HG02798 (cell line): ENCODE results near the gene BBX.

Source experiments
- ATAC-seq: cut with Tn5 transposase; IDR thresholded peaks from one replicate; pipeline ENCODE4 v1.9.1; 2021; ENCODE audit warnings: mild to moderate bottlenecking; ENCODE audit not compliant: unreplicated experiment, poor library complexity

The BBX gene

GRCh38 chr3:107781253-107781652 lies 258.5 kb downstream of the BBX start:
- ATAC-seq, result no peak

DNA sequence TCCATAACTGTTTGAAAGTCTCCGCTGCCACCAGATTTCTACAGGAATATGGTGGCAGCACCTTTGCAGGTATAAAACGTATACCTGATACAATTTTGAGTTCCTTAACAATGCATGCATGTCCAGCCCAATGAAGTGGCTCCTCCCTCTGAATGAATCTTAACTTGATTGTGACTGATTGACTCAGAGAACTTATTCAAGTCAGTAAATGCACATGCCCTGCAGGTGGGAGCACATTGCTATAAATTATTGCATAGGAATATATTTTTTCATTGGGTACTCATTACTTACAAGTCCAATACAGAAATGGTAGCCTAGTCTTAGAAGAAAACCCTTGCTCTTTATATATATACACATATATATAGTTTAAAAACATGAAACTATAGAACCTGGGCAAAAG lies 259.3 kb downstream of the BBX start:
- no peak for ATAC-seq

DNA sequence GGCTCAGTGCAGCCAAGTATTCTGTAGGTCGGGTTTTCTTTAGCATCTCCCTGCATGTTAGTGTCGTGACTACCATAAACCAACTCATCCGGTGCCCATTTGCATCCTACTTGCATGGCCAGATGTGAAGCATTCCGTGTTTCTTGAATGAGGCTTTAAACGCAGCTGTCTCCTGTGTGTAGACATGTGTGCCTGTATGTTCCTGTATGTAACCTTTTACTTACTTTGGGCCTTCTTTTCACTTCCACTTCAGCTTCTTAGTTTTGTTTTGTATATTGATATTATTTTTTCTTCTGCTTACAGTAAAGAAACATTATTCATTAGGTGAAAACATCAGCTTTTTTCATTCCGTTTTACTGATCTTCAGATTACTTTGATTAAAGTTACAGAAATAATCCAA lies 267.9 kb downstream of the BBX start:
- no peak for ATAC-seq

DNA sequence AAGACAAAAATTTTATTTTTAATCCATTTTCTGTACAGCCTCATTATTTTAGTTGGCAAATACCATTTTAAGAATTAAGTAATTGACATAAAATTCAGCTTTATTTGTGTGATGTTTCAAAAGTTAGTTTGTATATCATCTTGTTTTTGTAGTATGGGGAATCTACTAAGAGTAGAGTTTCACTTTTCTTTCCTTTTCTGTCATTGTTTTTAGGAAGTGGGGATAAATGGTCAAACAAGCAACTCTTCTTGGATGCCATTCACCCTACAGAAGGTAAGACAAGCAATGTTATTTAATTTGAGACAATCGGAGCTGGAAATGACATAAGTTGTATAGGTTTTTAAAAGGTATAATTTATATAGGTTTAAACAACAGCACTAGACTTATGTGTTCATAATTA lies 268.3 kb downstream of the BBX start:
- ATAC-seq, result no peak

DNA sequence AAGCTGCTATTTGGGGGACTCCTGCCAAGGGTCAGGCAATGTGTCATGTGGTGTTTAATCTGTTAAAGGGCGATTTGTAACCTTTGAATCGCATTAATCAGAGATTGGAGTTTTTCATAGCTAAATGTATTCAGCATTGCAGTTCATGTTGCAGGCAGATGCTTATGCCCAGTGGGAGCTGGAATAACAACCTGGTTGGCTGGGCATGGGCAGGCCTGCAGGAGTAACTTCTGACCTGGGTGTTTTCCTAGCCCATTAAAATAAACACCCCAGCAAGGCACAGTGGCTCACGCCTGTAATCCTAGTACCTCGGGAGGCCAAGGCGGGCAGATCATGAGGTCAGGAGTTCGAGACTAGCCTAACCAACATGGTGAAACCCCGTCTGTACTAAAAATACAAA lies 268.7 kb downstream of the BBX start:
- ATAC-seq, result no peak

- ATAC-seq, result no peak
Measured at GRCh38 chr3:107794664-107795443, 272.1 kb downstream of the BBX start.

- ATAC-seq, result no peak
Measured at GRCh38 chr3:107795514-107796094, 272.8 kb downstream of the BBX start.

DNA sequence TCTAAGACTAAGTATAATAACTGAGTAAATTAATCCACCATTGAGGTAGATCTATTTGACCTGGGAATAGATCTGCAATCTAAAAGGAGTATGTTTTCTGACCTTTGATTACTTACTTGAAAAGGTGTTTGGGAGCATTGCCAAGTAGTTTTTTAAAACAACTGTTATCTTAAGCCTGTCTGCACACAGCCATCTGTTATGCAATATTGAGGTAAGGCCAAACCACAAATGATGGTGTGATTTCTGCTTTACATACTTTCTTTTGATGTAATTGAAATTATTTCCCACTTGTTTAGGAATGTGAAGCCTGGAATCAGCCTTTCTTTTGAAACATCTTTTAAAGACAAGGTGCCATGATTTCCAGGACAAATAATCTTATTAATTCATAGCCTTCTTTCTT lies 274.0 kb downstream of the BBX start:
- ATAC-seq, result no peak

GRCh38 chr3:107797586-107797985 lies 274.8 kb downstream of the BBX start:
- no peak for ATAC-seq

DNA sequence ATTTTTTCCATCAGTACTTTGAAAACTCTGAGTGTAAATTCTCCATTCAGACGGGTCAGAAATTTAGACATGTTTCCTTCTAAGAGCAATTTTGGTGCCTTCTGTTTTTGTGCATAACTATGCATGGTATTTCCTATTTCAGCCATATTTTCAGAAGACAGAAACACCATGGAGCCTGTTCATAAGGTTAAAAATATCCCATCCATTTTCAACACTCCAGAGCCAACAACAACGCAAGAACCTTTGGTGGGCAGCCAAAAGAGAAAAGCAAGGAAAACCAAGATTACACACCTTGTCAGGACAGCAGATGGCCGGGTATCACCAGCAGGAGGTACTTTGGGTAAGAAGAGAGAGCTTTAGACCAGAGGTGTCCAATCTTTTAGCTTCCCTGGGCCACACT lies 275.6 kb downstream of the BBX start:
- no peak for ATAC-seq

GRCh38 chr3:107800710-107801109 lies 277.9 kb downstream of the BBX start:
- no peak for ATAC-seq

DNA sequence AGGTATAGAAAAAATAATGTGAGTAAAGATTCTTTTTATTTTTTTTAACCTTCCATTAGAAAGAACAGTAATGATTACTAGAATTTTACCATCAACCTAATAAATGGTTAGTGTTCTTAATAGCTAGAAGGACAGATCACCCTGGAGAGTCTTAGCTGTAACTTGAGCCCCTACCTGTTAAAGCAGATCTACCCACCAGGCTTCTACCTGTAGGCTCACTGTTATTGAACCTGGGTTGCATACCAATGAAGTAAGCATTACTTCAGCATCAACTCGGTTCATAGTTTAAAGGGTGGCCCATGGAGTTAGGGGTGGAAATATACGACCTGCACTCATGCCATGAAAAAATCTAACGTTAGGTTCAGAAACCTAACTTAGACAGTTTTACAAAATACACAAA lies 280.4 kb downstream of the BBX start:
- no peak for ATAC-seq

GRCh38 chr3:107806021-107806420 lies 283.3 kb downstream of the BBX start:
- ATAC-seq, result no peak

- no peak for ATAC-seq
Measured at GRCh38 chr3:107806536-107806935, 283.8 kb downstream of the BBX start.

- peak; percentile 54 for ATAC-seq
Measured at GRCh38 chr3:107810171-107811071, 287.7 kb downstream of the BBX start.

- no peak for ATAC-seq
Measured at GRCh38 chr3:107813026-107813425, 290.3 kb downstream of the BBX start.

DNA sequence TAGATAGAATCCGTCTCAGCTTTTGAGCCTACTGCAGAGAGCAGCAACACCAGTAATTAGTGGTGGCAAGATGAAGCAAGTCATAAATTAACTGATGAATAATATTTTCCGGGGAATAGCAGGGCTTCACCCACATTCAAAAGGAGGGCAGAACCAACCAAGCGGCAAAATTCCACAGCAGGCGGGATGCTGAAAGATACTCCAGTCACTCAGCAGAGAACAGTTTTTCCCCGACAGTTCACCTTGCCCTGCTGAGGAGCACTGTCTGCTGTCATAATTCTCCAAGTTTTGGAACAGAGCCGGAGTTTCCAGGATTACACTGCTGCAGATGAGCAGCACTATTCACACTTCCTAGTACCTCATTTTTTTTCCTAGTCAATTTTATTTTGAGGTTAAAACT lies 293.3 kb downstream of the BBX start:
- ATAC-seq, result no peak

GRCh38 chr3:107817076-107817475 lies 294.3 kb downstream of the BBX start:
- ATAC-seq, result no peak

- no peak for ATAC-seq
Measured at GRCh38 chr3:107818025-107818424, 295.3 kb downstream of the BBX start.

- ATAC-seq, result no peak
Measured at GRCh38 chr3:107819656-107820055, 296.9 kb downstream of the BBX start.

GRCh38 chr3:107822308-107822707 lies 299.5 kb downstream of the BBX start:
- no peak for ATAC-seq
